ENCODE data around the gene CPNE5.

The CPNE5 gene

GRCh38 chr6:36762123-36762522 lies 77.1 kb downstream of the CPNE5 start:
- no peak for DNase-seq (ENCODE audit: low spot score)

GRCh38 chr6:36760685-36761435 lies 78.4 kb downstream of the CPNE5 start:
- no peak for DNase-seq (ENCODE audit: low spot score)

- peak; percentile 92 for DNase-seq (ENCODE audit: low spot score)
Measured at GRCh38 chr6:36759148-36759759, 80.0 kb downstream of the CPNE5 start.

GRCh38 chr6:36758516-36759147 lies 80.6 kb downstream of the CPNE5 start:
- no peak for DNase-seq (ENCODE audit: low spot score)

GRCh38 chr6:36757943-36758508 lies 81.2 kb downstream of the CPNE5 start:
- no peak for DNase-seq (ENCODE audit: low spot score)

GRCh38 chr6:36757206-36757605 lies 82.0 kb downstream of the CPNE5 start:
- DNase-seq (ENCODE audit: low spot score) = no peak

GRCh38 chr6:36756786-36757185 lies 82.5 kb downstream of the CPNE5 start:
- no peak for DNase-seq (ENCODE audit: low spot score)

- DNase-seq (ENCODE audit: low spot score) = no peak
Measured at GRCh38 chr6:36755435-36756348, 83.6 kb downstream of the CPNE5 start.

GRCh38 chr6:36754582-36755434 lies 84.4 kb downstream of the CPNE5 start:
- DNase-seq (ENCODE audit: low spot score) = no peak

- DNase-seq (ENCODE audit: low spot score) = no peak
Measured at GRCh38 chr6:36753671-36754405, 85.4 kb downstream of the CPNE5 start.

- no peak for DNase-seq (ENCODE audit: low spot score)
Measured at GRCh38 chr6:36752886-36753506, 86.2 kb downstream of the CPNE5 start.

- DNase-seq (ENCODE audit: low spot score) = no peak
Measured at GRCh38 chr6:36752187-36752885, 86.9 kb downstream of the CPNE5 start.

- DNase-seq (ENCODE audit: low spot score) = no peak
Measured at GRCh38 chr6:36751833-36752186, 87.4 kb downstream of the CPNE5 start.

GRCh38 chr6:36751091-36751490 lies 88.2 kb downstream of the CPNE5 start:
- no peak for DNase-seq (ENCODE audit: low spot score)

GRCh38 chr6:36749829-36750489 lies 89.3 kb downstream of the CPNE5 start:
- no peak for DNase-seq (ENCODE audit: low spot score)

GRCh38 chr6:36746251-36746650 lies 93.0 kb downstream of the CPNE5 start:
- DNase-seq (ENCODE audit: low spot score) = no peak

GRCh38 chr6:36745836-36746235 lies 93.4 kb downstream of the CPNE5 start:
- DNase-seq (ENCODE audit: low spot score) = no peak

GRCh38 chr6:36745283-36745682 lies 94.0 kb downstream of the CPNE5 start:
- no peak for DNase-seq (ENCODE audit: low spot score)

- DNase-seq (ENCODE audit: low spot score) = no peak
Measured at GRCh38 chr6:36744304-36744673, 95.0 kb downstream of the CPNE5 start.

Data from AG08395 (cell line).